Adipose tissue (tissue), 3 donors: ENCODE data around the gene PHF21A. TPM values are rescaled to one million over a fixed set of nuclear protein-coding genes. Genes with fewer than 3 reads are reported as not detected.

Source experiments
- H3K27ac ChIP-seq: one replicate; pipeline ENCODE4 v1.5.1; 2013; ENCODE audit warnings: low read depth, low read length
- WGBS, 3 donors: extraction: QIAGEN DNeasy Blood & Tissue Kit; methylation state at CpG; one replicate each; pipeline ENCODE4 v1.1.7; 2013; 5-methylcytosine and 5-hydroxymethylcytosine counted together
- polyA plus RNA-seq, 3 donors: library from polyadenylated mRNA; stranded (reverse); fragments of 200-250 nt; gene quantifications; one replicate each; pipeline ENCODE4 v1.2.3, GENCODE V29; 2013
- donor health status: healthy with polysubstance abuse.
- donor health status: Bipolar disorder and iron deficiency.
- donor health status: healthy.

PHF21A gene
- polyA plus RNA-seq, 3 donors: 6.5 to 29.5 (median 14.0) TPM

DNA sequence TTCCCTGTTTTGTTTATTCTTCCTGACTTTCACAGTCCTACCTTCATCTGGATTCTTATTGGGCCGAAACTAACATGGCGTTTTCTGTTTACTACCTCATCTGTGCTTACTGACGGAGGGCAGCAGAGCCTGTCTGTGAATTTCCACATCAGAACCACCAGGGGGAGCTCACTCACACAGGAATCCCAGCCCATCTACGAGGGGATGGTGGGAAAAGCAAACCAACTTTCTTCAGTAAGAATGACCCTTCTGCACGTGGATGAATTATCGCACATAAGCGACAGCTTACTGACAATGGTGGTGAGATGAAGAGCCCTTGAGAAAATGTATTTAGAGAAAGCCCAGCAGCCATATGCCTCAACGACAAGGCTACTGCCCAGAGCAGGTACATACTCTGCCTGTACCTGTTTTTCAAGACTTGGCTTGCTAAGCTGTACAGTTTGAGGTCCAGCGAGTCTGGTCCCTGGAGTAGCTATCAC, 156.3 kb downstream of the PHF21A start:
- no peak overlapping the region for H3K27ac ChIP-seq
- WGBS, 3 donors: 14 to 27% (median 27%) methylated on average over 9 of the region's 9 CpGs

DNA sequence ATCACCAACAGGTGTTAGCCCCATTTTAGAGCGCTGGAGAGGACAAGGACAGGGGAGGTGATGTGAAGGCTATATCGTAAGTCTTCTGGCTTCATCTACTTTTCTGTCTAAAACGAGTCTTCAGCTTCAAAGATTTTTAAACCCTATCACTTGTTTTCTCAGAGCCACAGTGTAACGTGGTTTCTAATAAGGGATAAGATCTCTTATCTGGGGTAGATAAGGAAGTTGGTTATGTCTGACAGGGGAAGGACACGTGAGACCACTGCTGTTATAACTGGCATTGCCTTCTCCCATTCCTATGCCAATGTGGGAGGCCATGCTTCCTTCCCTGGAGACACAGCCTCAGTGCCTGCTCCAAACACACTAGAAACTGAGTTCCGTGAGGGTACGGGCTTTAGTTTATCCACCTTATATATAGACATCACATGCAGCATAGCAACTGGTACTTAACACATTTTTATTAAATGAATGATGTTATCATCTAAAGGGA, 159.5 kb downstream of the PHF21A start:
- 70 to 79% (median 79%) methylated on average over 7 of the region's 7 CpGs for WGBS, 3 donors
- no peak overlapping the region for H3K27ac ChIP-seq

DNA sequence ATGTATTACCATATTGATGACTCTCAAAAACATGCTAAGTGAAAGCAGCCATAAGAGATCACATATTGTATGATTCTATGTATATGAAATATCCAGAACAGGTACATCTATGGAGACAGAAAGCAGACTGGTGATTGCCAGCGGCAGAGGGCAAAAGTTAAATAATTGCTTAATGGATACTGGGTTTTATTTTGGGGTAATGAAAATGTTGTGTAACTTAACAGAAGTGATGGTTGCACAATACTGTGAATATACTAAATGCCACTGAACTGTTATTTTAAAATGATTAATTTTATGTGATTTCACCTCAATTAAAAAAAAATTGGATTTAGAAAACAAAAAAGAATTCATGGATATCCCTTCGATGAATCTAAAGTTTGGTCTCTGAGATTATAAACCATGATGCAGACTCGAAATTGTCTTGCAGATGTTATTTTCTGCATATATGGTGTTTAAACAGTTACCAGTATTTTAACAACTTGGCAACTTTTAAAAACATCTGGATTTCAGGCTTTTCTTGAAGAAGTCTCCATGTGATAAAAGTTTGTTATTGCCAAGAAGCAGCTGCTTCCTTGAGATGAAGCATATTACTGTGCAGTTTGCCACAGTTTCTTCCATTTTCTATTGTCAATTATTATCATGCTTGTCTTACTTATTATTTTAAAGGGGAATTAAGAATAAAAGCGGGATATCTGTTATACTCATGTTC, 160.7 kb downstream of the PHF21A start:
- 49 to 82% (median 58%) methylated on average over 4 of the region's 4 CpGs for WGBS, 3 donors
- H3K27ac ChIP-seq: no peak overlapping the region

DNA sequence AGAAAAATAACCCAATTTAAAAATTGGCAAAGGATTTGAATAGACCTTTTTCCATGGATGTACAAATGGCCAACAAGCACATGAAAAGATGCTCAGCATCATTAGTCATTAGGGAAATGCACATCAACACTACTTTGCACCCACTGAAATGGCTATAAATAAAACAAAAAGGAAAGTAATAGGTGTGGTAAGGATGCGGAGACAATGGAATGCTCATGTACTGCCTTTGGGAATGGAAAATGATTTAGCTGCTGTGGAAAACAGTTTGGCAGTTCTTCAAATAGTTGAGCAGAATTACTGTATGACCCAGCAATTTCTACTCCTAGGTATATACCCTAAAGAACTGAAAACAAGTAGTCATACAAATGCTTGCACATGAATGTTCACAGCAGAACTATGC, 161.4 kb downstream of the PHF21A start:
- 71 to 84% (median 81%) methylated on average over 1 of the region's 1 CpG for WGBS, 3 donors
- H3K27ac ChIP-seq: no peak overlapping the region

DNA sequence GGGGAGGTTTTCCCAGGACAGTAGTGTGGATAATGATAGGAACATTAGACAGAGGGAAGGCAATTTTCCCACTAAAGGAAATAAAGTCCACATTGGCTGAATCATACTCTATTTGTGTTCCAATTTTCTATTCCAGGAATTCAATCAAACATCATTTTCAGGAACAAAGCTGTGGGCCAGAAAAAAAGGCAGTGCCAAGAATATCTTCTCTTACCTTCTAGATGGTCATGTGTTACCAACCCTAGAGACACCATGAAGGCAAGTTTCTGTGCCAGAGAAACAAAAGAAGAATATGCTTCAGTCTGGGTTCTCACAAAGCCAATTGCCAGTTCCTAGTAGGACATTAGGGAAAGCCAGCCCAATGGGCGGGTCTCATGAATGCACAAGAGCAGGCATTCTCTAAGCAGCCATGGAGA, 171.3 kb downstream of the PHF21A start:
- no peak overlapping the region for H3K27ac ChIP-seq
- WGBS, 3 donors: 80 to 89% (median 84%) methylated on average over 1 of the region's 1 CpG

DNA sequence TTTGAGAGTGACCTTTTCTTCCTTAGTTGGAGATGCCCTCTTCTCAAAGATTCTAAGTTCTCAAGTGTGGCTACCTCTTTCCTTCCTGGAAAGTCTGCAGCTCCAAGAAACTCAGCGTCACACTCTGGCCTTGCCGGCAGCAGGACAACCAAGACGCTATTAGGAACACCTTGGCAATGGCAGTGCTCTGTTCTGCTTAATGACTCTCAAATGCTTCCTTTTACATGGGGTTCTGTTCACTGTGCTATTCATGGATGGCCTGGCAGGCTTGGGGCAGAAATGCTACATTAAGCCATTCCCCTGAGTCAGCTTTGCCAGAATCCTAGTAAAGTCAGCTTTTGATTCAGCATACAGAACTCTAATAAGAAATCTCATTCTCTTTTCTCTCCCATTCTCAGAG, 172.9 kb downstream of the PHF21A start:
- WGBS, 3 donors: 95 to 97% (median 96%) methylated on average over 3 of the region's 3 CpGs

DNA sequence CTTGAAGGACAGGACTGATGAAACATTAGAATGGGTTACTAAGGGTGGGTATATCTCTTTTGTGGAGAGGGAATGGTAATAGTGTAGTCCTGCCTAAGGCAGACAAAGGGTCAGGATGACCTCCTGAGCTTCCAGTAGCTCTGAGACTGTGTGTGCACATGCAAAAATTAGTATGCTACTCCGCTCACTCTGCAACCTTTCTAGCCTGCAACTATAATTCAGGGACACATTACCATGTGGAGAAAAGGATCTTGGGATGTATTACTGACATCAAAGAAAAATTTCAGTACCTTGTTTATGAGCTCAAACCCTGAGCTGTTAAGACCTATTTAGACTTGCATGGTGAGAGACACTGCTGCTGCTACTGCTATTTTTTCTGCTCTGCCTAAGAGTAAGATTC, 173.4 kb downstream of the PHF21A start:
- 92 to 100% (median 94%) methylated on average over 1 of the region's 1 CpG for WGBS, 3 donors
- no peak overlapping the region for H3K27ac ChIP-seq

More for the DNA sequence above, 172.9 kb downstream of the PHF21A start:
- H3K27ac ChIP-seq: no peak overlapping the region

DNA sequence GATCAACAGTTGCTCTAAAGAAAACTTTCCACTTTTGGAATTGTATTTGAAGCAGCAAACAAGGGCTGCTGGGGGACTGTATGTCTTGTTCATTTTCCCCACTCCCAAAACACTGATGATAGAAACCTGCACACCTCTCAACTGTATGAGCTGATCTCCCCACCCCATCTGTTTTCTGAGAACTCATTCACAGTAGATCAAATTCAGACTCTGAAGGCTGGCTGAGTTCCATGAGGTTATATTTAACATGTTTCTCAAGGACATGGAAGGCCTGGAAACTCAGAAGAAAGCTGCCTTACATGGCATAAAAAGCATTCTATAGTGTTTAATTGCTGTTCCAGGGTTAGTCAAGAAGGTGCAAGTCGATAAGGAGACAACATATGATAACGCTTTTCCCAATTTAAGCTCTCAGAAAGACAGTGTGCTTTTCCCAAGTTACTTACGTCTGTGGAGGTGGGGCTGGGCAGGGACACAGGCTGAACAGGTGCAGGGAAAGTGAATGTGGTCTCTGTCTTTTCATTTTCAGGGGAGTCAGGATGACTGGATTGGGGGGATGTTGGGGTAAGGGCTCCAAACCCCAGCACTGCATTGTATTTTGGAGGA, 175.8 kb downstream of the PHF21A start:
- WGBS, 3 donors: 37 to 94% (median 87%) methylated on average over 3 of the region's 3 CpGs
- H3K27ac ChIP-seq: no peak overlapping the region

DNA sequence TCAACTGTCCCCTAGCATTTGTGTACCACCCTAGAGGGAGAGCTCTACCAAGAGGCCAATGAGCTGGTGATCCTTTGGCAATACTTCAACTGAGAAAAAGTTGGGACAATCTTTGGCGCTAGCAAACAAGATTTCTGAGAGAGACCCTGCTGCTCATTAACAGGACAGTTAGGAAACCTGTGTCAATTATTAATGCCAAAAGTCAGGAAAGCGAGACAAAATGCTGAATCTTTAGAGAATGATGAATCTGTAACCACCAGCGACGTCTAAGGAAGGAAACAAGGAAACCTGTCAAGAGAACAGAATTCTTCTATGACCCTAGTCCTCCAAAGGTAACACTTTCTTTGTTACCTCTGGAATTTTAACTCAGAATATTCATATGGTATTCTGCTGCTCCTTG, 178.9 kb downstream of the PHF21A start:
- H3K27ac ChIP-seq: no peak overlapping the region
- 87 to 94% (median 93%) methylated on average over 4 of the region's 4 CpGs for WGBS, 3 donors

DNA sequence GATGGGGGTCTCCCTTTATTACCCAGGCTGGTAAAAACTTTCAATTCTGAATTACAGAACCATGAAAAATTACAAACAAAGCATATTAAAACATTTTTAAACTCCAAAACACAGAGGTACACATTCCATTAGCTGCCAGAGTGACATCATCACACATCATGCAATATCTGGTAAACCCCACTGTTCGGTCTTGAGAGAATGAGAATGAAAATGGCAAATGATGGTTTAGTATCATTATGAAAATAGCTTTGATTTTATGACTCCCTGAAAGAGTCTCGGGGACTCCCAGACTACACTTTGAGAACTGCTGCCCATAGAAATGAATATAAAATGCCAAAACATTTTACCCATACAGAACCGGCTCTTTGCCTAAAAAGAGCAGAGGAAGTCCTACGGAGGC, 180.0 kb downstream of the PHF21A start:
- H3K27ac ChIP-seq: no peak overlapping the region
- 94 to 98% (median 94%) methylated on average over 4 of the region's 4 CpGs for WGBS, 3 donors

DNA sequence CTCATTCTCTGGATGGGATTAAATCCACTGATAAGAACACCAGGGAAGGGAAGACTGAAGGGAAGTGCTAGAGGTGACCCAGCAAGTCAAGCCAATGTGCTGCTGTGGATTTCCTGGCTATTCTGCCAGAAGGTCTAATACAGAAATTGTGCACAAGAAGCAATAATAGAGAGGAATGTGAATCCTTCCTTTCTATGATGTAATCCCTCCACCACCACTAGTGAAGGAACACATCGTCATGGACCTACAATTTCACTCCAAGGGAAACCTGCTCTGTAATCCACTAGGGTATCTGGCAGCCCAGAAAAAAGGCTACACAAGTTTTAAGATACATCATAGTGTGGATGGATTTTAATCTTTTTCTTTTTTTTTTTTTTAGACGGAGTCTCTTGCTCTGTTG, 181.4 kb downstream of the PHF21A start:
- 80 to 87% (median 87%) methylated on average over 2 of the region's 2 CpGs for WGBS, 3 donors
- no peak overlapping the region for H3K27ac ChIP-seq

DNA sequence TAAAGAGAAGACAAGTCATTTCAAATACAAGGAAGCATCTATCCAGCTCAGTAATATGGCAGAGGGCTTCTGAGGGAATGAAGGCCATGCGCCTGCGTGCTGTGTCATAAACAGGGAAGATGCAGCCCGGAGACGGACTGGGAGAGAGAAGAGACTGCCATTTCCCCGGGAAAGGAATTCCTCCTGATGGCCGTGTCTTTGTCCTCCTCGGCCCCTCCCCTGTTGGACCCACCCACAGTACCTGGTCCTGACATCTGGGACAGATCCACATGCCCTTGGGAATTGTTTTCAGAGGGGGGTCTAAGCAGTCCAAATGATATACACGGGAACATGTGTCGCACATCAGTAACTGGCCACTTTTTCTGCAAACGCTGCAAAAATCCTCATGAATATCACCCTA, 183.3 kb downstream of the PHF21A start:
- H3K27ac ChIP-seq: no peak overlapping the region
- 91 to 96% (median 93%) methylated on average over 10 of the region's 10 CpGs for WGBS, 3 donors

DNA sequence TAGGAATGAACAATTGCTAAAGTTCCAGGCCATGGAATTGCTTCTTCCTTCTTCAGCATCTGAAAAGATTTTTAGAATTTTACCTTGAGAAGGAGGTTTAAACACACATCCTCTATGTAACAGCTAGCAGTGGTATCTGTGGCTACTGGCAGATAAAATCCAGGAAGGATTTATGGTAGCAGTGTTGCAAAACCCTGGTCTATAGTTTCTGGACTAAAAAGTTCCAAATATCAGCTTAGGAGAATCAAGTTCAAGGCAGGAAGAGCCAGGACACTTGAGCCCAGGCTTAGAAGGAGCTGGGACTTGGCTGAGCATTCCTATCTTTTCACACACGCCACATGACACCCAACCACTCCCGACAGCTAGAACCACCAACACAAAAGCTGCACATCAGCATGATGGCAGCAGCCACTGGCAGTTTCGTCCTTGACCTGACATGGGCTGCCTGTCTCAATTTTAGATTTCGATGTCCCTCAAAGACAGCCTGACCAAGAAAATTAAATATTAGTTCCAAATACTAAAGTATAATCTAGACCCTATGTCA, 184.7 kb downstream of the PHF21A start:
- 87 to 93% (median 90%) methylated on average over 4 of the region's 4 CpGs for WGBS, 3 donors

DNA sequence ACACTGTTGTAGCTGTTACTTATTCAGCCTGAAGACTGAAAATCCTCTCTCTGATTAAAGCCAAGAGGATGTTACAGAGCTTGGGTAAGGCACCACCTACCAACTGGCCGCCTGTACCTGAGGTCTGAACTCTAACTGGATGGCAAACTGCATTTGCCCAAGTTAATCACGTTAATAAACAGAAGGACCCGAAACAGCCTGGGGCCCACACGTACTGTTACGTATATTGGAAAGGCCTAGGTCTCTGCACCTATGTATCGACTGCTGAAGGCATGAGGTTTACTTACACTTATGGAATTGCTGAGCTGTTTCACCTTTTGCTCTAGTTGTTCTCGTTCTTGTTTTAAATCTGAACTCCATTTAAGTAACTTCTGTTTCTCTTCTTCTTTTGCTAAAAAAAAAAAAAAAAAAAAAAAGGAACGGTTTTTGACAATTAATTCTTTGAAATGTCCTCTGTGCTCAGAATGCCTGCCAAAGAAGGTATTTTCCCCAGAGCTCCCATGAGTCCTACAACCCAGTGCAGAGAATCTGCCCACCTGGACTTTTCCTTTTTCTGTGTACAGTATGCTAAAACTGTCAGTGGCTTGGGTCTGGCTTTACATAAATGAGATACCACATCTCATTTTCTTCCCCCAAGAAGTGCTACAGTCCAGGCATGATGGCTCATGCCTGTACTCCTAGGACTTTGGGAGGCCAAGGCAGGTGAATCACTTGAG, 185.7 kb downstream of the PHF21A start:
- H3K27ac ChIP-seq: no peak overlapping the region
- WGBS, 3 donors: 84 to 91% (median 91%) methylated on average over 8 of the region's 8 CpGs

More for the DNA sequence above, 184.7 kb downstream of the PHF21A start:
- no peak overlapping the region for H3K27ac ChIP-seq

DNA sequence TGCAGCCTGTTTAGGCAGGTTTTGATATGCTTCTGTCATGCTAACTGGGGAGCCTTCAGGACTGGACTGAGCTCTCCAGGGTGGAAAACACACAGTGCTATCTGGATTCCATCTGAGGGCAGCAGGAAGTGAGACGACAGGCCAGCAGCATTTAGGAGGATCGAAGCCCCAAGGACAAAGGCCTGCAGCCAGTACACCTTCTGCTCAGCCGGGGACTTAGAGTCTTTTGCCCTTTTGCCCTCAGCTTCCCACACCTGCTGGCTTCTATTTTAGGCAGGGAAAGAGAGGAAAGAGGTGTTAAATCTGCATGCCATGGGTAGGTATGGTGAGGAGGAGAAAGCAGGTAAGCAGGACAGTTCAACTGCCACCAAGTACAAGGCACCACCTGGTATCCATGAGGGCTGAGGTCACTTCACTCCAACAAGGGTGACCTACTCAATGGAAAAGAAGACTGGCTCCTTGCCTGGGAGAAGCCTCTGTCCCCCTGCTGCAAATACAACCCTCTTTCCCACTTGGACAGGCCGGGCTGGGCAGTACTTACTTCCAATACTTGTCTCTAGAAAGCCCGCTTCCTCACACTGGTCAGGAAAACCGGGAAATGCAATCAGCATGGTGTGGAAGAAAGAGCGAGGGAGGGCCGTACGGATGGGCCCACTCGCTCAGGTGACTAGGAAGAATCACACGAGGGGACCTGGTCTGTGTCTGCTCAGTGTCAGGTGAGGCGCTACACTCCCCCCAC, 186.5 kb downstream of the PHF21A start:
- 72 to 87% (median 85%) methylated on average over 12 of the region's 12 CpGs for WGBS, 3 donors
- H3K27ac ChIP-seq: no peak overlapping the region

DNA sequence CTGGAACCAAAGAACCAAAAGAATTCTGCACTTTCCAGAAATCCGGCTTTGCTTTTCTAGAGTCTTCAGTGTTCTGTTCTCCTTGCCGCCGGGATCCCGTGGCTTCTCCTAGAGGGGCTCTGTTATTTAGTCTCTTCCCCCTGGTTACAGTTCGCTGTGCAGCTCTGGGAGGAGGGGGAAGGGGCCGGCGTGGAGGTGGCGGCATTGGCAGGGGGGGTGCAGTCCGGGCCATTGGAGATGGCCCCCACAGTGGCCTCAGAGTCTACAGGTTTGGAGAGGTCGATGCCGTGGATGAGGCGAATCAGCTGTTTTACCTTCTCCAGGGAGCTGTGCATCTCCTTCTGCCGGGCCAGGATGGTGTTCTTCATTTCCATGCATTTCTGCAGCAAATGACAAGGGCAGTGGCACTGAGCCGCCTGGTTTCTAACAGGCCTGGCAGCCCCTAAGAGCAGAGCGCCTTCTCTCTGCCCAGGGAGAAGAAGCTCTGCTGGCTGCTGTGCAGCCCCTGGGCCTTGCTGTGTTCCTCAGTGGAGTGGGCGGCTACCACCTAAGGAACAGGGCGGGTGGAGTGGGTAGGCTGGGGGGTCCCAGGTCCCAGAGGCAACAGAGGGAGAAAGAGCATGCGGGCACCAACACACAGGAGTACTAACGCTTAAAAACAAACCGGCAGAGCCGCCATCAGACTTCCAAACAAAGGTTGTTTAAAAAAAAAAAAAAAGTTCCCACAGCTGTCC, 187.2 kb downstream of the PHF21A start:
- H3K27ac ChIP-seq: no peak overlapping the region
- 65 to 94% (median 88%) methylated on average over 19 to 21 of the region's 21 CpGs for WGBS, 3 donors

DNA sequence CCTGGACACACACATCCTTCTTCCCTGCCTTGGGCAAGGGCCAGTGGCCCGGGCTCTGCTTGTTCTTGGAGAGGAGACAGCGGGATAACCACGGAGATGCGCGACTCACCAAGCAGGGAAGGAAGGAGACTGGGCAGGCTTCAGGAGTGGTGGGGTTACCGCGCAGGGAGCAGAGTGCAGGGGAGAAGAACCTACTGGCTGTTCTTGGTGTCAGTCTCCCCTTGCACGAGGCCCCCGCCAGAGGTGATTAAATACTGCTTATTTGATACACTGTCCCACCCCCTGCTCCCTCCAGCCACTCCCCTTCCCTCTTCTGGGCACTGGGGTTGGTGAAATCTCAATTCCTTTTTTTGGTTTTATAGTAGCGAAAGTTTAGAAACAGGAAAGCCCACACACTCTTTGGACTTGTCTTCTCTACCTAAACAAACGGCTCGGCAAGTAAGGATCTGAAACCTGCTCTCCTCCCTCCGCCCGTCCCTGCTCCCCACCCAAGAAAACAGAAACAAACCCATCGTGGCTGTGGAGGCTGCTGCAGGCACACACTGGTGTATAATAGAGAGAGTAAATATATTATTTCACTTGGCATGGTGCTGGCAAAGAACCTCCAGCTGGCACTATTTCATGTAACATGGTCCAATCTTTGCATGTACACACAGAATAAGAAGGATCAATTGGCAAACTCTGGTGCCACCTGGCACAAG, 188.0 kb downstream of the PHF21A start:
- no peak overlapping the region for H3K27ac ChIP-seq
- 64 to 78% (median 74%) methylated on average over 15 of the region's 15 CpGs for WGBS, 3 donors
